A549 (cell line): ENCODE results near the gene SLC2A4RG.

Experiments used
- CTCF ChIP-seq: fragments of >200 bp; sonication (Bioruptor Twin); formaldehyde crosslinking; IDR thresholded peaks from 3 replicates; pipeline ENCODE4 v1.5.1; 2016
- EHF ChIP-seq: fragments of 250-450 bp; sonication (Bioruptor Pico); IDR thresholded peaks from 2 replicates; pipeline ENCODE4 v1.5.0; 2020; ENCODE audit warnings: mild to moderate bottlenecking
- HEYL ChIP-seq: fragments of 250-450 bp; sonication (Bioruptor Pico); IDR thresholded peaks from 2 replicates; pipeline ENCODE4 v1.8.0; 2021; ENCODE audit warnings: mild to moderate bottlenecking, moderate library complexity
- JUNB ChIP-seq: fragments of >200 bp; sonication (Bioruptor Twin); formaldehyde crosslinking; IDR thresholded peaks from 2 replicates; pipeline ENCODE4 v1.6.1; 2016
- KDM5A ChIP-seq: fragments of 200-600 bp; sonication (generic); IDR thresholded peaks from 2 replicates; pipeline ENCODE4 v1.6.1; 2016; ENCODE audit warnings: antibody characterized with exemption, mild to moderate bottlenecking
- MYC ChIP-seq: IDR thresholded peaks from 2 replicates; pipeline ENCODE4 v1.6.1; 2012; ENCODE audit warnings: mild to moderate bottlenecking, inconsistent platforms, low read length, improper control_type of control experiment, borderline replicate concordance
- POLR2A ChIP-seq: IDR thresholded peaks from 2 replicates; pipeline ENCODE4 v1.6.1; 2012; ENCODE audit warnings: mild to moderate bottlenecking, low read length
- SREBF2 ChIP-seq: fragments of 450-650 bp; IDR thresholded peaks from 2 replicates; pipeline ENCODE4 v1.6.1; 2014; ENCODE audit warnings: mild to moderate bottlenecking, moderate library complexity
- TF ChIP-seq, protein P1 (sequence below): IDR thresholded peaks from 2 replicates; pipeline ENCODE4 v1.6.1; 2012; ENCODE audit warnings: low read depth, borderline replicate concordance
- TF ChIP-seq, protein P2 (sequence below): IDR thresholded peaks from 2 replicates; pipeline ENCODE4 v1.6.1; 2012

DNA sequence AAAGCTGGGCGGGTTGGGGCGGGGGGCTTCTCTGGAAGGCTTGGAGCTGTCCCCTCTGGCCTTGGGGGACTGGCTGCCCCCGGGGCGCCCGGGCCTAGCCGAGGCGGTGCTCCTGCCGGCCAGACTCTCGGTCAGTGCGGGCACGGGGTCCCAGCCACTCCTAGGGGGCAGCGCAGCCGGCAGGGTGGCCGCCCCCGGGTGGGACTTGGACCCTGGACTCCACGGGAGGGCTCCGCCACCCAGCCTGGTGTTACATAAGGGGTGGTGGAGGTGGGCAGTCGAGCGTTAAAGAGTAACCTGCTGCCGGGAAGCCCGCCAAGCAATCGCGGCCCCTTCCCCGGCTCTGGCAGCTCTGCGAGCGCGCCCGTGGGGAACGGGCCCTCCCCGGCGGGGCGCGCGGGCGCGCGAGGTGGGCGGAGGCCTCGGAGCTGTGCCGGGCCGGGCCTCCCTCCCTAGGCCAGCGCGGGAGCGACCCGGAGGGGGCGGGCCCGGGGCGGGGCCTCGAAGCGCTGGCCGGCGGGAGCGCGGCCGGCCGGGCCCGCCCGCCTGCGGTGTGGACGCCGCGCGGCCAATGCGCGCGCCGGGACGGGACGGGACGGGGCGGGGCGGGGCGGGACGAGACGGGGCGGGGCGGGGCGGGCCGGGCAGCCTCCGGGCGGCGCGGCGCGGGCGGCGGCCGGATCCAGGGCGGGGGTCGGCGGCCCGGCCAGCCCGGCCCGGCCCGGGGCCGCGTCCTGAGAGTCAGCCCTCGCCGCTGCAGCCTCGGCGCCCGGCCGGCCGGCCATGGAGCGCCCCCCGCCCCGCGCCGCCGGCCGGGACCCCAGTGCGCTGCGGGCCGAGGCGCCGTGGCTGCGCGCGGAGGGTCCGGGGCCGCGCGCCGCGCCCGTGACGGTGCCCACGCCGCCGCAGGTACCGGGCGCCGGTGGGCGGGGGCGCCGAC, at the start of gene SLC2A4RG:
- no peak for TF ChIP-seq CTCF
- no peak for TF ChIP-seq JUNB
- no peak for TF ChIP-seq MYC
- no peak for TF ChIP-seq HEYL (CRISPR knock-in tag)
- TF ChIP-seq, protein P1, sequence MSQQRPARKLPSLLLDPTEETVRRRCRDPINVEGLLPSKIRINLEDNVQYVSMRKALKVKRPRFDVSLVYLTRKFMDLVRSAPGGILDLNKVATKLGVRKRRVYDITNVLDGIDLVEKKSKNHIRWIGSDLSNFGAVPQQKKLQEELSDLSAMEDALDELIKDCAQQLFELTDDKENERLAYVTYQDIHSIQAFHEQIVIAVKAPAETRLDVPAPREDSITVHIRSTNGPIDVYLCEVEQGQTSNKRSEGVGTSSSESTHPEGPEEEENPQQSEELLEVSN, result no peak
- no peak for TF ChIP-seq SREBF2
- TF ChIP-seq EHF, result no peak
- TF ChIP-seq, protein P2, sequence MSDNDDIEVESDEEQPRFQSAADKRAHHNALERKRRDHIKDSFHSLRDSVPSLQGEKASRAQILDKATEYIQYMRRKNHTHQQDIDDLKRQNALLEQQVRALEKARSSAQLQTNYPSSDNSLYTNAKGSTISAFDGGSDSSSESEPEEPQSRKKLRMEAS, result no peak
- TF ChIP-seq KDM5A, result no peak
- TF ChIP-seq POLR2A, result 0 out of 2 replicates have a peak, but pooled peaks have one; percentile 8
